Measurements from ENCODE around the gene BEND5.

DNA sequence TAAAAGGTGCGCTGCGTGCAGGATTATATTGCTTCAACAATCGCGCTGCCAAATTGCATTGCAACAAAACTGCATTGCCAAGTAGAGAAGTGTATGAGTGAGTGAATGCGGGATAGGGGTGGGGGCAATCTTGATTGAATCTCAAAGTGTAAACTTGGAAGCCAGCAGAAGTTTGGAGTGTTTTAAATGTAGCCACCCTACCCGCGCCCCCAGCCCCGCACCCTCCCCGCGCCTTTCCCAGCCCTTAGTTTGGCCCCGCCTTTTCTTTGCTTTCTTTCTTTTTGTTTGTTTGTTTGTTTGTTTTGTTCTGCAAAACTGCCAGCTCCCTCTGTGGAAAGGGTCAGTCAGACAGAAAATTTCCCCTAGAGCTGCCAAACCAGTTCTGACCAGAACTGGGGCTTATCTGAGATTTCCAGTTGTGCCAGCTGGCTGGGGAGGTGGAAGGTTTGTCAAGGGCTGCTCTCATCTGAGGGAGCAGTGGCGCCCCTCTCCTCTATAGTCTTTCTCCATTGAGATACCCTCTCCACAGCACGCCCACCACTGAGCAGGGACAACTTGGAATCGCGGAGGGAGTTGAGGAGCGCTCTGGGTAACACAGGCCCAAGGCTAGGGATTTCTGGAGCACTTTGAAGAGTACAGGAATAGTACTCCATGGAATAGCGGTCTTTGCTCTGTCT lies 666 bp upstream of the BEND5 start:
- TF ChIP-seq, protein P1, sequence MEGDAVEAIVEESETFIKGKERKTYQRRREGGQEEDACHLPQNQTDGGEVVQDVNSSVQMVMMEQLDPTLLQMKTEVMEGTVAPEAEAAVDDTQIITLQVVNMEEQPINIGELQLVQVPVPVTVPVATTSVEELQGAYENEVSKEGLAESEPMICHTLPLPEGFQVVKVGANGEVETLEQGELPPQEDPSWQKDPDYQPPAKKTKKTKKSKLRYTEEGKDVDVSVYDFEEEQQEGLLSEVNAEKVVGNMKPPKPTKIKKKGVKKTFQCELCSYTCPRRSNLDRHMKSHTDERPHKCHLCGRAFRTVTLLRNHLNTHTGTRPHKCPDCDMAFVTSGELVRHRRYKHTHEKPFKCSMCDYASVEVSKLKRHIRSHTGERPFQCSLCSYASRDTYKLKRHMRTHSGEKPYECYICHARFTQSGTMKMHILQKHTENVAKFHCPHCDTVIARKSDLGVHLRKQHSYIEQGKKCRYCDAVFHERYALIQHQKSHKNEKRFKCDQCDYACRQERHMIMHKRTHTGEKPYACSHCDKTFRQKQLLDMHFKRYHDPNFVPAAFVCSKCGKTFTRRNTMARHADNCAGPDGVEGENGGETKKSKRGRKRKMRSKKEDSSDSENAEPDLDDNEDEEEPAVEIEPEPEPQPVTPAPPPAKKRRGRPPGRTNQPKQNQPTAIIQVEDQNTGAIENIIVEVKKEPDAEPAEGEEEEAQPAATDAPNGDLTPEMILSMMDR (IDR thresholded peaks at IDR 0.05): no peak
- no peak for TF ChIP-seq POLR2AphosphoS5 (IDR thresholded peaks at IDR 0.05)

Data from suprapubic skin (tissue), 3 donors.